Measurements from ENCODE around the gene ANP32D. TPM values are rescaled to one million over a fixed set of nuclear protein-coding genes. Genes with fewer than 3 reads are reported as not detected.

ANP32D gene
- not detected in 2 replicates for total RNA-seq

DNA sequence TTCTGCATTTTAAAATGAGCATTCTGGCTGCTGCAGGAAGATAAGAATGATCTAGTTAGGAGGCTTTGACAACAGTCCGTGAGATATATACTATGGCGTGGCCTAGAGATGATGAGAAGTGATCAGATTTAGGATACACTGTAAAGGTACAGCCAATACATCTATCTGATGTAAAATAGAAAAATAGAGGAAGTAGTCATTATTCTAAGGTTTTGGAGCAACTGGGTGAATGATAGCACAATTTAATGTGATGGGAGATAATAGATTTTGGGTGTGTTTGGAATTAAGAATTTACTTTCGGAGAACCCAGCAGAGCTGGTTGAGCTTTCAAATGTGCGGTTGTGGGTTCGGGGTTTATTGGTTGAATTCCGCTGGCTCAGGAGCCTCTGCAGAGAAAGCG, at the start of gene ANP32D:
TSS of gene ANP32D (plus strand) at position 301 of the 400 bp plus-strand sequence. CDS start 106 bp downstream, outside the sequence.

DNA sequence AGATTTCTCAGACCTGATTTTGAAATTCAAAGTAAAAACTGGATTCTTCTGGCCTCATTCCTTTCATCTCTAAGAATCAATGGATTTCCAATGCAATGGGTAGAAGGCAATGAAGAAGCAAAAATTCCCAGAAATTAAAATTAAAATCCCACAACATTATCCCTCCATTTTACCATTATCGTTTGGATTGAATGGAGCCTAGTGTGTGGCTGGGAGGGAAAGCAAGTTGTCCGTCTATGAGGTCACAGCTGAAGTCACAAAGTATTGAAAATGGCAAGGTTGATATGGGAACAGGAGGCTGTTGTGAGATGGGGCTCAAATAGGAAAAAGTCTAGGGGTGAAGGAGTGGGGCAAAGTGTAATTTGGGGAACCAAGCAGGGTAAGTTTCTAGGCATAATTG, 9.8 kb downstream of the ANP32D start, which contains the start of gene C12orf54:
TSS of gene C12orf54 (plus strand) at position 301 of the 400 bp plus-strand sequence. CDS start 799 bp downstream, outside the sequence.

Other genes with a start within 250 kb of the ANP32D start
- gene ZNF641, start 121.6 kb upstream of the ANP32D start, total RNA-seq, result 8.4 and 16.6 TPM in 2 replicates
- under 0.01 TPM in 1 of 2 replicates, not detected in the other for gene C12orf54, start 9.9 kb downstream of the ANP32D start, total RNA-seq
- gene OR8S1, start 53.1 kb downstream of the ANP32D start, total RNA-seq, result not detected in 2 replicates
- not detected in 2 replicates for gene LALBA, start 97.5 kb downstream of the ANP32D start, total RNA-seq
- gene KANSL2, start 209.7 kb downstream of the ANP32D start, total RNA-seq, result 60.9 and 63.8 TPM in 2 replicates
- gene CCNT1, start 244.1 kb downstream of the ANP32D start, total RNA-seq, result 27.3 and 31.4 TPM in 2 replicates

Data from regular cardiac myocyte (primary cell).